ENCODE data around the gene TMEM178A. TPM values are rescaled to one million over a fixed set of nuclear protein-coding genes. Genes with fewer than 3 reads are reported as not detected.
"Not testable (repeated sequence)": the region's sequence is repeated elsewhere in the genome, so short reads cannot be mapped to it uniquely, and the experiment has no call there.

Gene TMEM178A
- total RNA-seq: 0.14 TPM in 1 of 2 replicates, not detected in the other

- H3K4me3 Mint-ChIP-seq: peak within 1 kb of the TSS; percentile 69
- H3K4me1 Mint-ChIP-seq: peaks cover 6% of the 10 kb centered on the region
- H3K9me3 Mint-ChIP-seq: no peaks in the 10 kb centered on the region
- intact Hi-C loops (cut with micrococcal nuclease): no loop called here
- no peak within 1 kb of the TSS for H3K27ac Mint-ChIP-seq
- DNase-seq: no peak
- peaks cover 75% of the 10 kb centered on the region for H3K27me3 Mint-ChIP-seq
- peaks cover 1% of the 10 kb centered on the region for H3K36me3 Mint-ChIP-seq (ENCODE audit: low read depth)
Measured at GRCh38 chr2:39665811-39666490, at the start of gene TMEM178A. TSS of gene TMEM178A (plus strand) at chr2:39665917. CDS start at chr2:39665975, 58 bp downstream.

- no peak overlapping the region for H3K27ac Mint-ChIP-seq
- H3K4me3 Mint-ChIP-seq: no peak overlapping the region
- no peak for DNase-seq
- intact Hi-C loops (cut with micrococcal nuclease): no loop called here
- H3K9me3 Mint-ChIP-seq: no peaks in the 10 kb centered on the region
- H3K27me3 Mint-ChIP-seq: peaks cover 41% of the 10 kb centered on the region
- H3K4me1 Mint-ChIP-seq: peaks cover 2% of the 10 kb centered on the region
- H3K36me3 Mint-ChIP-seq (ENCODE audit: low read depth): no peaks in the 10 kb centered on the region
Measured at GRCh38 chr2:39618236-39618635, 47.5 kb upstream of the TMEM178A start.

GRCh38 chr2:39618736-39619135 is 47.0 kb upstream of the TMEM178A start:
- Mint-ChIP-seq H3K27me3 (peaks cover 41% of the 10 kb centered on the region), H3K36me3 (ENCODE audit: low read depth) (no peaks in the 10 kb centered on the region), H3K4me1 (peaks cover 2% of the 10 kb centered on the region), H3K4me3 (no peak overlapping the region), H3K27ac (no peak overlapping the region), H3K9me3 (no peaks in the 10 kb centered on the region)
- no peak for DNase-seq
- intact Hi-C loops (cut with micrococcal nuclease): no loop called here

- Mint-ChIP-seq H3K27me3 (peaks cover 34% of the 10 kb centered on the region), H3K27ac (no peak overlapping the region), H3K4me3 (no peak overlapping the region), H3K36me3 (ENCODE audit: low read depth) (no peaks in the 10 kb centered on the region), H3K4me1 (peaks cover 2% of the 10 kb centered on the region), H3K9me3 (no peaks in the 10 kb centered on the region)
- DNase-seq: no peak
- intact Hi-C loops (cut with micrococcal nuclease): no loop called here
Measured at GRCh38 chr2:39620067-39620466, 45.6 kb upstream of the TMEM178A start.

GRCh38 chr2:39621596-39621995 is 44.1 kb upstream of the TMEM178A start:
- H3K9me3 Mint-ChIP-seq: peaks cover 4% of the 10 kb centered on the region

GRCh38 chr2:39622860-39623259 is 42.9 kb upstream of the TMEM178A start:
- Mint-ChIP-seq H3K4me3 (no peak overlapping the region), H3K27me3 (peaks cover 24% of the 10 kb centered on the region), H3K9me3 (peaks cover 4% of the 10 kb centered on the region), H3K4me1 (peaks cover 2% of the 10 kb centered on the region), H3K36me3 (ENCODE audit: low read depth) (no peaks in the 10 kb centered on the region), H3K27ac (no peak overlapping the region)
- intact Hi-C loops (cut with micrococcal nuclease): no loop called here
- no peak for DNase-seq

More at GRCh38 chr2:39621596-39621995, 44.1 kb upstream of the TMEM178A start:
- intact Hi-C loops (cut with micrococcal nuclease): no loop called here
- no peak overlapping the region for H3K27ac Mint-ChIP-seq
- H3K4me1 Mint-ChIP-seq: peaks cover 2% of the 10 kb centered on the region
- no peak overlapping the region for H3K4me3 Mint-ChIP-seq
- peaks cover 32% of the 10 kb centered on the region for H3K27me3 Mint-ChIP-seq
- DNase-seq: no peak
- no peaks in the 10 kb centered on the region for H3K36me3 Mint-ChIP-seq (ENCODE audit: low read depth)

GRCh38 chr2:39623917-39624316 is 41.8 kb upstream of the TMEM178A start:
- Mint-ChIP-seq H3K36me3 (ENCODE audit: low read depth) (no peaks in the 10 kb centered on the region), H3K4me3 (no peak overlapping the region), H3K27me3 (peaks cover 15% of the 10 kb centered on the region), H3K4me1 (peaks cover 2% of the 10 kb centered on the region), H3K27ac (no peak overlapping the region), H3K9me3 (peaks cover 4% of the 10 kb centered on the region)
- intact Hi-C loops (cut with micrococcal nuclease): no loop called here
- DNase-seq: no peak

GRCh38 chr2:39625193-39625926 is 40.4 kb upstream of the TMEM178A start:
- Mint-ChIP-seq H3K9me3 (peaks cover 4% of the 10 kb centered on the region), H3K4me3 (no peak overlapping the region), H3K36me3 (ENCODE audit: low read depth) (no peaks in the 10 kb centered on the region), H3K4me1 (peaks cover under 1% of the 10 kb centered on the region), H3K27me3 (peaks cover 13% of the 10 kb centered on the region), H3K27ac (no peak overlapping the region)
- intact Hi-C loops (cut with micrococcal nuclease): no loop called here
- no peak for DNase-seq

- peaks cover 8% of the 10 kb centered on the region for H3K27me3 Mint-ChIP-seq
- DNase-seq: no peak
- intact Hi-C loops (cut with micrococcal nuclease): no loop called here
- H3K4me1 Mint-ChIP-seq: no peaks in the 10 kb centered on the region
- H3K27ac Mint-ChIP-seq: no peak overlapping the region
- no peak overlapping the region for H3K4me3 Mint-ChIP-seq
- no peaks in the 10 kb centered on the region for H3K36me3 Mint-ChIP-seq (ENCODE audit: low read depth)
- peaks cover 4% of the 10 kb centered on the region for H3K9me3 Mint-ChIP-seq
Measured at GRCh38 chr2:39625927-39626270, 39.8 kb upstream of the TMEM178A start.

- H3K9me3 Mint-ChIP-seq; DNase-seq; H3K4me3 Mint-ChIP-seq; intact Hi-C loops (cut with micrococcal nuclease); H3K36me3 Mint-ChIP-seq (ENCODE audit: low read depth); H3K27me3 Mint-ChIP-seq; H3K4me1 Mint-ChIP-seq; H3K27ac Mint-ChIP-seq: not testable (repeated sequence)
Measured at GRCh38 chr2:39628346-39628745, 37.4 kb upstream of the TMEM178A start.

- no peak for DNase-seq
- H3K27me3 Mint-ChIP-seq: peaks cover 7% of the 10 kb centered on the region
- no peak overlapping the region for H3K4me3 Mint-ChIP-seq
- no peaks in the 10 kb centered on the region for H3K36me3 Mint-ChIP-seq (ENCODE audit: low read depth)
- H3K27ac Mint-ChIP-seq: no peak overlapping the region
- H3K4me1 Mint-ChIP-seq: no peaks in the 10 kb centered on the region
- peaks cover 4% of the 10 kb centered on the region for H3K9me3 Mint-ChIP-seq
- intact Hi-C loops (cut with micrococcal nuclease): no loop called here
Measured at GRCh38 chr2:39629646-39630045, 36.1 kb upstream of the TMEM178A start.

- intact Hi-C loops (cut with micrococcal nuclease): no loop called here
- no peaks in the 10 kb centered on the region for H3K36me3 Mint-ChIP-seq (ENCODE audit: low read depth)
- H3K27ac Mint-ChIP-seq: no peak overlapping the region
- no peak for DNase-seq
- H3K4me3 Mint-ChIP-seq: no peak overlapping the region
- H3K27me3 Mint-ChIP-seq: peaks cover 7% of the 10 kb centered on the region
- H3K9me3 Mint-ChIP-seq: no peaks in the 10 kb centered on the region
- H3K4me1 Mint-ChIP-seq: no peaks in the 10 kb centered on the region
Measured at GRCh38 chr2:39631256-39631655, 34.5 kb upstream of the TMEM178A start.

- no peak for DNase-seq
- H3K27me3 Mint-ChIP-seq: peaks cover 7% of the 10 kb centered on the region
- no peak overlapping the region for H3K27ac Mint-ChIP-seq
- H3K4me1 Mint-ChIP-seq: no peaks in the 10 kb centered on the region
- intact Hi-C loops (cut with micrococcal nuclease): no loop called here
- H3K36me3 Mint-ChIP-seq (ENCODE audit: low read depth): no peaks in the 10 kb centered on the region
- no peaks in the 10 kb centered on the region for H3K9me3 Mint-ChIP-seq
- H3K4me3 Mint-ChIP-seq: no peak overlapping the region
Measured at GRCh38 chr2:39631718-39632117, 34.0 kb upstream of the TMEM178A start.

- no peaks in the 10 kb centered on the region for H3K36me3 Mint-ChIP-seq (ENCODE audit: low read depth)
- H3K9me3 Mint-ChIP-seq: no peaks in the 10 kb centered on the region
- H3K27me3 Mint-ChIP-seq: peaks cover 7% of the 10 kb centered on the region
- H3K27ac Mint-ChIP-seq: no peak overlapping the region
- H3K4me3 Mint-ChIP-seq: no peak overlapping the region
- DNase-seq: no peak
- H3K4me1 Mint-ChIP-seq: no peaks in the 10 kb centered on the region
- intact Hi-C loops (cut with micrococcal nuclease): no loop called here
Measured at GRCh38 chr2:39632876-39633275, 32.8 kb upstream of the TMEM178A start.

All from activated CD4-positive, alpha-beta T cell treated with anti-CD3 and anti-CD28 coated beads, Interleukin-2, amount 10 ng/mL, durations not matched to agents 24 days and 14 days (primary cell).